Gastrocnemius medialis (tissue), 4 donors: ENCODE results near the gene PGC. TPM values are rescaled to one million over a fixed set of nuclear protein-coding genes. Genes with fewer than 3 reads are reported as not detected.
A peak's percentile ranks its signal among the peaks of the same experiment; 100 is the strongest.

ENCODE experiments used
- ATAC-seq, 2 donors: fragments of 150-250 bp; one replicate each; pipeline ENCODE4 v1.9.1; 2016
- DNase-seq, 2 donors: peaks; one replicate each; pipeline ENCODE4 v3.0.0-alpha.2; 2019
- H3K27ac ChIP-seq, 4 donors: fragments of 200-600 bp; sonication (generic); 1 replicate in 1 of 4; 2 replicates in 3 of 4; pipeline ENCODE4 v1.5.1; 2016 to 2018; ENCODE audit warnings: mild to moderate bottlenecking in 2 of 4, moderate library complexity in 1 of 4
- H3K27me3 ChIP-seq, 3 donors: fragments of 200-600 bp; sonication (generic) in 2 of 3; 1 replicate in 1 of 3; 2 replicates in 2 of 3; pipeline versions ENCODE4 v1.5.1 to v1.6.0; 2016 to 2019; ENCODE audit warnings: mild to moderate bottlenecking in 1 of 3, moderate library complexity in 1 of 3
- H3K36me3 ChIP-seq, 2 donors: fragments of 200-600 bp; sonication (generic) in 1 of 2; one replicate each; pipeline ENCODE4 v1.5.1; 2017 to 2018
- H3K4me1 ChIP-seq, 2 donors: fragments of 200-600 bp; sonication (generic) in 1 of 2; one replicate each; pipeline ENCODE4 v1.5.1; 2016 to 2017; ENCODE audit warnings: mild to moderate bottlenecking in 2 of 2
- H3K4me3 ChIP-seq, 4 donors: fragments of 200-600 bp; sonication (generic) in 3 of 4; 1 replicate in 1 of 4; 2 replicates in 3 of 4; pipeline ENCODE4 v1.5.1; 2016 to 2019; ENCODE audit warnings: mild to moderate bottlenecking in 2 of 4
- H3K9me3 ChIP-seq, 3 donors: fragments of 200-600 bp; sonication (generic) in 2 of 3; 1 replicate in 1 of 3; 2 replicates in 2 of 3; pipeline ENCODE4 v1.5.1; 2016 to 2019
- CTCF ChIP-seq, 5 experiments: fragments of 450-650 bp in 3 of 5; fragments of 200-600 bp in 2 of 5; sonication (generic) in 2 of 5; IDR thresholded peaks in 4 of 5; conservative IDR thresholded peaks in 1 of 5; 1 replicate in 4 of 5; 2 replicates in 1 of 5; pipeline ENCODE4 v1.5.1; 2016 to 2019; ENCODE audit warnings: antibody characterized with exemption in 5 of 5, mild to moderate bottlenecking in 3 of 5, moderate library complexity in 3 of 5
- POLR2A ChIP-seq, 2 donors: fragments of 450-650 bp; IDR thresholded peaks; one replicate each; pipeline ENCODE4 v1.6.1; 2017; ENCODE audit warnings: antibody characterized with exemption in 2 of 2, mild to moderate bottlenecking in 2 of 2, moderate library complexity in 2 of 2
- in situ Hi-C, 4 donors: fragments of 200-750 bp; cut with MboI; loops; one replicate each; pipeline versions ENCODE4 v1.15.0 to v1.8.0; 2017; ENCODE audit warnings: low sequenced_read_pairs in 4 of 4
- intact Hi-C: fragments of 100-400 bp; cut with DNase I; formaldehyde crosslinking; loops from one replicate; pipeline ENCODE4 v1.15.1; 2023; ENCODE audit warnings: low total_unique reads
- total RNA-seq, 4 donors: library from RNA; depleted of rRNA; stranded (reverse); fragments of >200 nt; gene quantifications; one replicate each; pipeline versions ENCODE4 v1.1.0 to v1.2.3, GENCODE V29; 2016

The PGC gene
- total RNA-seq, 4 donors from 2014 or later: not detected

GRCh38 chr6:41713159-41713649 is 34.0 kb downstream of the PGC start:
- peak overlapping the region in 1 of 4 donors; percentile 10 for H3K4me3 ChIP-seq
- peak; percentile 84 to 93 for DNase-seq
- ATAC-seq: peak; percentile 53 to 63
- no peaks in the 10 kb centered on the region for H3K27me3 ChIP-seq
- no peaks in the 10 kb centered on the region for H3K9me3 ChIP-seq
- TF ChIP-seq CTCF (IDR thresholded peaks at IDR 0.05 in 4 of 5, conservative IDR thresholded peaks at IDR 0.05 in 1 of 5): no peak
- peak in 1 of 2 donors; percentile 63 for TF ChIP-seq POLR2A (IDR thresholded peaks at IDR 0.05)
- H3K27ac ChIP-seq: peak overlapping the region; percentile 97 to 99 (median 98)
- in situ Hi-C loops (no loop called here), intact Hi-C loops (loop anchor here (1.0 kb wide), 1 partner anchor 11 kb away; no protein-coding TSS in a partner anchor)
- no peaks in the 10 kb centered on the region for H3K36me3 ChIP-seq
- peaks cover 100% of the 10 kb centered on the region in 2 donors for H3K4me1 ChIP-seq

DNA sequence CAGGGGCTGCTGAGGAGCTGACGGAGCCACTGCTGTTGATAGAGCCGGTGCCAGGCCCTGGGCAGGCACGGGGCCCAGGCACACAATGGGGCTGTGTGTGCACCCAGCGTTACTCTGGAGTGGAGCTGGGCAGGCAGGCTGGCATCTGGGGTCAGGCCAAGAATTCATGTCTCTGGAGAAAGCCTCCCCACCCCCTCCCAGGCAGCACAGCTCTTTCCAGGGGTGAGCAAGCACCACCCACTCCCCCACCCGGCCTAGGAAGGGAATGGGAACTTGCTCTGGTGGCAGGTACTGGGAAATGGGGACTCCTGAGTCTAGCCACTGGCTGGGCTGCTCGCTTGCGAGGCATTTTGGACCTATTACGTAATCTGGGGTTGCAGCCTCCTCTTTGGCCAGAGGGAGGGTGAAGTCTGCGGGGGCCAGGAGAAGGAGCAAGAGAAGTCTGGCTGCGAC is 34.5 kb downstream of the PGC start:
- no peaks in the 10 kb centered on the region for H3K36me3 ChIP-seq
- peak; percentile 77 to 92 for DNase-seq
- peak overlapping the region; percentile 97 to 99 (median 98) for H3K27ac ChIP-seq
- peak; percentile 31 to 42 for ATAC-seq
- intact Hi-C loops: loop anchor here (1.0 kb wide), 2 partner anchors 12 to 22 kb away; no protein-coding TSS in a partner anchor
- peak in 2 of 5 experiments; percentile 10 to 32 for TF ChIP-seq CTCF (IDR thresholded peaks at IDR 0.05 in 4 of 5, conservative IDR thresholded peaks at IDR 0.05 in 1 of 5)
- TF ChIP-seq POLR2A (IDR thresholded peaks at IDR 0.05): peak in 1 of 2 donors; percentile 30
- in situ Hi-C loops: no loop called here
- peak overlapping the region in 1 of 4 donors; percentile 10 for H3K4me3 ChIP-seq
- H3K27me3 ChIP-seq: no peaks in the 10 kb centered on the region
- H3K4me1 ChIP-seq: peaks cover 100% of the 10 kb centered on the region in 2 donors
- H3K9me3 ChIP-seq: no peaks in the 10 kb centered on the region

DNA sequence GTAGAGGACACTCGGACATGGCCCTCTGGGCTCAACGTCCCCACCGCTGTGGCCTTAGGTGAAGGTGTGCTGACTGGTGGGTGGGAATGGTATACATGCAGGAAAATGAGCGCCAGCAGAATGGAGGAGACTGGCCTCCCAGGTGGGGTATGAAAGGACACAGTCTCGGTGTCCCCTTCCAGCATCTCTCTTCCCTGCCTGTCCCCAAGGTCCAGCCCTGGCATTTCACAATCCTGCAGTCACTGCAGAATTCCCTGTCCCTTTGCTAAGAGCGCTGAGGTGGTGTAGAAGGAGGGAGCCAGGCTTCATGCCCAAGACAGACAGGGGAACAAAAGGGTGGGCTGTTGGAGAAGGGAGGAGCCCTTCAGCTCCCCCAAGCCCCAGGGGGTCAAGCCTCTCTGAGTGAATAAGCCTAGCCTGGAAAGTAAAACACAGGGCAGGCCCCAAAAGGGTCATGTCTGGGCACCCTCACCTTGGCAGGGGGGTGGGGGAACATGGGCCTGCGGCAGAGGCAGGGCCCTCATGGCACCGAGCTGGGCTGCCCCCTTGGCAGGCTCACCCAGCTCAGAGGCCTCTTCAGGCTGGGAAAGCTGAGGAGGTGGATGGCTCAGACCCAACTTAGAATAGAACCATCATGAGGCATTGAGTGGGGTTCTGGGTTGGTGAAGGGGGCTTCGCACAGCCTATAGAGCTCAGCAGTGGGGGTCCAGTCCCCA is 35.7 kb downstream of the PGC start:
- TF ChIP-seq POLR2A (IDR thresholded peaks at IDR 0.05): no peak
- TF ChIP-seq CTCF (IDR thresholded peaks at IDR 0.05 in 4 of 5, conservative IDR thresholded peaks at IDR 0.05 in 1 of 5): no peak
- Histone ChIP-seq H3K27ac (peak overlapping the region; percentile 97 to 99 (median 98)), H3K36me3 (no peaks in the 10 kb centered on the region), H3K9me3 (no peaks in the 10 kb centered on the region), H3K4me3 (no peak overlapping the region), H3K27me3 (no peaks in the 10 kb centered on the region), H3K4me1 (peaks cover 100% of the 10 kb centered on the region in 2 donors)
- DNase-seq (peak in 1 of 2 donors; percentile 53), ATAC-seq (no peak)
- in situ Hi-C loops: no loop called here
- intact Hi-C loops: loop anchor here (1.0 kb wide), 1 partner anchor 23 kb away; no protein-coding TSS in a partner anchor

GRCh38 chr6:41709375-41709774 is 37.8 kb downstream of the PGC start:
- peaks cover 94 to 98% of the 10 kb centered on the region in 2 donors for H3K4me1 ChIP-seq
- peak overlapping the region in 2 of 4 donors; percentile 97 to 98 for H3K27ac ChIP-seq
- H3K36me3 ChIP-seq: no peaks in the 10 kb centered on the region
- DNase-seq (no peak), ATAC-seq (no peak)
- intact Hi-C loops (loop anchor here (5.0 to 10.0 kb wide), 2 partner anchors 75 to 257 kb away; partner anchors contain the start of genes PRICKLE4 and TOMM6), in situ Hi-C loops (no loop called here)
- H3K27me3 ChIP-seq: no peaks in the 10 kb centered on the region
- H3K9me3 ChIP-seq: no peaks in the 10 kb centered on the region
- no peak overlapping the region for H3K4me3 ChIP-seq
- TF ChIP-seq CTCF (IDR thresholded peaks at IDR 0.05 in 4 of 5, conservative IDR thresholded peaks at IDR 0.05 in 1 of 5) (no peak), POLR2A (IDR thresholded peaks at IDR 0.05) (no peak)
